Gastrocnemius medialis (tissue), 4 donors: ENCODE measurements around the gene GRK6. TPM values are rescaled to one million over a fixed set of nuclear protein-coding genes. Genes with fewer than 3 reads are reported as not detected.

Experiments
- ATAC-seq, 2 donors: fragments of 150-250 bp; one replicate each; pipeline ENCODE4 v1.9.1; 2016
- DNase-seq, 2 donors: peaks; one replicate each; pipeline ENCODE4 v3.0.0-alpha.2; 2019
- H3K27ac ChIP-seq, 4 donors: fragments of 200-600 bp; sonication (generic); 1 replicate in 1 of 4; 2 replicates in 3 of 4; pipeline ENCODE4 v1.5.1; 2016 to 2018; ENCODE audit warnings: mild to moderate bottlenecking in 2 of 4, moderate library complexity in 1 of 4
- H3K27me3 ChIP-seq, 3 donors: fragments of 200-600 bp; sonication (generic) in 2 of 3; 1 replicate in 1 of 3; 2 replicates in 2 of 3; pipeline versions ENCODE4 v1.5.1 to v1.6.0; 2016 to 2019; ENCODE audit warnings: mild to moderate bottlenecking in 1 of 3, moderate library complexity in 1 of 3
- H3K36me3 ChIP-seq, 2 donors: fragments of 200-600 bp; sonication (generic) in 1 of 2; one replicate each; pipeline ENCODE4 v1.5.1; 2017 to 2018
- H3K4me1 ChIP-seq, 2 donors: fragments of 200-600 bp; sonication (generic) in 1 of 2; one replicate each; pipeline ENCODE4 v1.5.1; 2016 to 2017; ENCODE audit warnings: mild to moderate bottlenecking in 2 of 2
- H3K4me3 ChIP-seq, 4 donors: fragments of 200-600 bp; sonication (generic) in 3 of 4; 1 replicate in 1 of 4; 2 replicates in 3 of 4; pipeline ENCODE4 v1.5.1; 2016 to 2019; ENCODE audit warnings: mild to moderate bottlenecking in 2 of 4
- H3K9me3 ChIP-seq, 3 donors: fragments of 200-600 bp; sonication (generic) in 2 of 3; 1 replicate in 1 of 3; 2 replicates in 2 of 3; pipeline ENCODE4 v1.5.1; 2016 to 2019
- CTCF ChIP-seq, 5 experiments: fragments of 450-650 bp in 3 of 5; fragments of 200-600 bp in 2 of 5; sonication (generic) in 2 of 5; IDR thresholded peaks in 4 of 5; conservative IDR thresholded peaks in 1 of 5; 1 replicate in 4 of 5; 2 replicates in 1 of 5; pipeline ENCODE4 v1.5.1; 2016 to 2019; ENCODE audit warnings: antibody characterized with exemption in 5 of 5, mild to moderate bottlenecking in 3 of 5, moderate library complexity in 3 of 5
- POLR2A ChIP-seq, 2 donors: fragments of 450-650 bp; IDR thresholded peaks; one replicate each; pipeline ENCODE4 v1.6.1; 2017; ENCODE audit warnings: antibody characterized with exemption in 2 of 2, mild to moderate bottlenecking in 2 of 2, moderate library complexity in 2 of 2
- in situ Hi-C, 4 donors: fragments of 200-750 bp; cut with MboI; loops; one replicate each; pipeline versions ENCODE4 v1.15.0 to v1.8.0; 2017; ENCODE audit warnings: low sequenced_read_pairs in 4 of 4
- intact Hi-C: fragments of 100-400 bp; cut with DNase I; formaldehyde crosslinking; loops from one replicate; pipeline ENCODE4 v1.15.1; 2023; ENCODE audit warnings: low total_unique reads
- total RNA-seq, 4 donors: library from RNA; depleted of rRNA; stranded (reverse); fragments of >200 nt; gene quantifications; one replicate each; pipeline versions ENCODE4 v1.1.0 to v1.2.3, GENCODE V29; 2016

GRK6 gene
- total RNA-seq, 4 donors from 2014 or later: 12.7 to 40.5 (median 32.2) TPM

GRCh38 chr5:177382423-177383029 lies 44.0 kb upstream of the GRK6 start:
- in situ Hi-C loops: loop anchor here in 2 of 4 donors (10.0 to 25.0 kb wide), 2 partner anchors 122 to 130 kb away; partner anchors contain the start of genes DOK3 (in 2 of the 2) and DDX41 (in 1 of the 2)
- no peaks in the 10 kb centered on the region for H3K27me3 ChIP-seq
- no peak for DNase-seq

GRCh38 chr5:177383181-177383580 lies 43.3 kb upstream of the GRK6 start:
- Histone ChIP-seq H3K4me3 (no peak overlapping the region), H3K9me3 (no peaks in the 10 kb centered on the region), H3K27ac (no peak overlapping the region), H3K4me1 (peaks cover 4 to 10% of the 10 kb centered on the region in 2 donors), H3K36me3 (no peaks in the 10 kb centered on the region), H3K27me3 (no peaks in the 10 kb centered on the region)
- in situ Hi-C loops: loop anchor here in 2 of 4 donors (10.0 to 25.0 kb wide), 2 partner anchors 122 to 129 kb away; partner anchors contain the start of genes DOK3 (in 2 of the 2) and DDX41 (in 1 of the 2)
- no peak for ATAC-seq
- TF ChIP-seq POLR2A (IDR thresholded peaks at IDR 0.05): no peak
- no peak for DNase-seq
- intact Hi-C loops: no loop called here

More at GRCh38 chr5:177382423-177383029, 44.0 kb upstream of the GRK6 start:
- H3K36me3 ChIP-seq: no peaks in the 10 kb centered on the region
- intact Hi-C loops: no loop called here
- TF ChIP-seq POLR2A (IDR thresholded peaks at IDR 0.05) (no peak), CTCF (IDR thresholded peaks at IDR 0.05 in 4 of 5, conservative IDR thresholded peaks at IDR 0.05 in 1 of 5) (no peak)
- H3K27ac ChIP-seq: no peak overlapping the region
- no peaks in the 10 kb centered on the region for H3K9me3 ChIP-seq
- no peak overlapping the region for H3K4me3 ChIP-seq
- no peak for ATAC-seq
- H3K4me1 ChIP-seq: peaks cover 4 to 10% of the 10 kb centered on the region in 2 donors

- TF ChIP-seq POLR2A (IDR thresholded peaks at IDR 0.05) (no peak), CTCF (IDR thresholded peaks at IDR 0.05 in 4 of 5, conservative IDR thresholded peaks at IDR 0.05 in 1 of 5) (no peak)
- Histone ChIP-seq H3K27ac (no peak within 1 kb of the TSS), H3K4me3 (no peak within 1 kb of the TSS), H3K27me3 (no peaks in the 10 kb centered on the region), H3K9me3 (no peaks in the 10 kb centered on the region), H3K4me1 (peaks cover 4 to 10% of the 10 kb centered on the region in 2 donors), H3K36me3 (no peaks in the 10 kb centered on the region)
- in situ Hi-C loops (loop anchor here in 2 of 4 donors (10.0 to 25.0 kb wide), 2 partner anchors 121 to 128 kb away; partner anchors contain the start of genes DOK3 (in 2 of the 2) and DDX41 (in 1 of the 2)), intact Hi-C loops (no loop called here)
- no peak for ATAC-seq
- no peak for DNase-seq
These were observed 42.3 kb upstream of the GRK6 start, which contains the start of gene SLC34A1 for GRCh38 chr5:177384134-177384533. SLC34A1 (plus strand) TSS chr5:177384434; CDS start chr5:177385742, 1,308 bp downstream.

- Histone ChIP-seq H3K27ac (no peak overlapping the region), H3K4me1 (peaks cover 4 to 9% of the 10 kb centered on the region in 2 donors), H3K4me3 (no peak overlapping the region), H3K36me3 (no peaks in the 10 kb centered on the region), H3K27me3 (no peaks in the 10 kb centered on the region), H3K9me3 (no peaks in the 10 kb centered on the region)
- in situ Hi-C loops (loop anchor here in 2 of 4 donors (10.0 to 25.0 kb wide), 2 partner anchors 119 to 127 kb away; partner anchors contain the start of genes DOK3 (in 2 of the 2) and DDX41 (in 1 of the 2)), intact Hi-C loops (no loop called here)
- no peak for DNase-seq
- TF ChIP-seq CTCF (IDR thresholded peaks at IDR 0.05 in 4 of 5, conservative IDR thresholded peaks at IDR 0.05 in 1 of 5) (no peak), POLR2A (IDR thresholded peaks at IDR 0.05) (no peak)
- no peak for ATAC-seq
These were observed 40.8 kb upstream of the GRK6 start for GRCh38 chr5:177385720-177386119.

- ATAC-seq: no peak
- intact Hi-C loops (no loop called here), in situ Hi-C loops (loop anchor here in 2 of 4 donors (10.0 to 25.0 kb wide), 2 partner anchors 118 to 126 kb away; partner anchors contain the start of genes DOK3 (in 2 of the 2) and DDX41 (in 1 of the 2))
- Histone ChIP-seq H3K4me3 (no peak overlapping the region), H3K36me3 (no peaks in the 10 kb centered on the region), H3K9me3 (no peaks in the 10 kb centered on the region), H3K27ac (no peak overlapping the region), H3K4me1 (peaks cover under 1 to 2% of the 10 kb centered on the region in 2 donors), H3K27me3 (no peaks in the 10 kb centered on the region)
- TF ChIP-seq POLR2A (IDR thresholded peaks at IDR 0.05) (no peak), CTCF (IDR thresholded peaks at IDR 0.05 in 4 of 5, conservative IDR thresholded peaks at IDR 0.05 in 1 of 5) (no peak)
- no peak for DNase-seq
These were observed 39.9 kb upstream of the GRK6 start for GRCh38 chr5:177386542-177386941.
